CD4-positive, alpha-beta T cell (primary cell): Measurements from ENCODE around the gene UBC. TPM values are rescaled to one million over a fixed set of nuclear protein-coding genes. Genes with fewer than 3 reads are reported as not detected.
A peak's percentile ranks its signal among the peaks of the same experiment; 100 is the strongest.

Source experiments
- ATAC-seq: fragments of 200-7000 bp; cut with Tn5 transposase; one replicate; pipeline ENCODE4 v1.10.0; 2022; ENCODE audit warnings: mild to moderate bottlenecking; ENCODE audit not compliant: poor library complexity
- CTCF ChIA-PET: fragments of 350-600 bp; sonication (Branson Sonifier 250); formaldehyde crosslinking; loops from one replicate; lab custom pipeline; 2021; ENCODE audit warnings: antibody characterized with exemption, inconsistent platforms; lab: Charles Lee
- POLR2A ChIA-PET: fragments of 350-600 bp; sonication (Branson Sonifier 250); formaldehyde crosslinking; loops from one replicate; lab custom pipeline; 2021; ENCODE audit warnings: antibody characterized with exemption, inconsistent platforms; lab: Charles Lee
- DNase-seq, 14 experiments: peaks; one replicate each; pipeline ENCODE4 v3.0.0-alpha.2; 2013 to 2020; ENCODE audit warnings: mixed read lengths in 2 of 14
- H3K27ac ChIP-seq, 2 donors: one replicate each; pipeline versions ENCODE4 v1.5.1 to v1.7.0; 2013; ENCODE audit warnings: low read length in 2 of 2, low read depth in 1 of 2, mild to moderate bottlenecking in 1 of 2
- H3K27me3 ChIP-seq, 2 experiments: 1 replicate in 1 of 2; 2 replicates in 1 of 2; pipeline versions ENCODE4 v1.6.1 to v1.7.0; 2013; ENCODE audit warnings: low read length in 2 of 2, control low read depth in 1 of 2, mild to moderate bottlenecking in 1 of 2, moderate library complexity in 1 of 2; ENCODE audit not compliant: insufficient read depth in 2 of 2, control insufficient read depth in 1 of 2
- H3K36me3 ChIP-seq: one replicate; pipeline ENCODE4 v1.6.1; 2013; ENCODE audit warnings: low read length, control low read depth; ENCODE audit not compliant: insufficient read depth
- H3K4me1 ChIP-seq: one replicate; pipeline ENCODE4 v1.6.1; 2013; ENCODE audit warnings: low read length, control low read depth; ENCODE audit not compliant: insufficient read depth
- H3K4me3 ChIP-seq: one replicate; pipeline ENCODE4 v1.5.1; 2013; ENCODE audit warnings: mild to moderate bottlenecking, low read length, moderate library complexity
- H3K9me3 ChIP-seq, 2 experiments: 1 replicate in 1 of 2; 2 replicates in 1 of 2; pipeline versions ENCODE4 v1.6.1 to v1.7.0; 2013; ENCODE audit warnings: low read length in 2 of 2, mild to moderate bottlenecking in 2 of 2, control low read depth in 1 of 2, moderate library complexity in 1 of 2; ENCODE audit not compliant: control insufficient read depth in 1 of 2, insufficient read depth in 1 of 2
- H3K27ac Mint-ChIP-seq: one replicate; pipeline ENCODE4 v1.8.0; 2020; ENCODE audit warnings: mixed read lengths
- H3K27me3 Mint-ChIP-seq: one replicate; pipeline ENCODE4 v1.8.0; 2021; ENCODE audit warnings: mixed read lengths
- H3K36me3 Mint-ChIP-seq: one replicate; pipeline ENCODE4 v1.8.0; 2021; ENCODE audit warnings: low read depth, mixed read lengths
- H3K4me1 Mint-ChIP-seq: one replicate; pipeline ENCODE4 v1.8.0; 2021; ENCODE audit warnings: low read depth, mixed read lengths
- H3K4me3 Mint-ChIP-seq: one replicate; pipeline ENCODE4 v1.8.0; 2020; ENCODE audit warnings: mild to moderate bottlenecking, mixed read lengths
- H3K9me3 Mint-ChIP-seq: one replicate; pipeline ENCODE4 v1.8.0; 2020; ENCODE audit warnings: mixed read lengths
- intact Hi-C, 2 experiments: fragments of 100-400 bp; cut with DNase I in 1 of 2; cut with micrococcal nuclease in 1 of 2; formaldehyde crosslinking; loops; one replicate each; pipeline versions ENCODE4 v1.15.1 to v1.9.0; 2023 to 2025; cut with DNase I, micrococcal nuclease
- microRNA-seq: library from miRNA; unstranded; fragments of <30 nt; microRNA quantifications from one replicate; pipeline ENCODE4 v1.2.0, GENCODE V29; 2021; ENCODE audit warnings: borderline microRNAs expressed, borderline replicate concordance
- total RNA-seq, 174 experiments: library from RNA in 2 of 174; stranded (reverse) in 2 of 174; gene quantifications; one replicate each; pipeline ENCODE4 v1.2.3 and lab custom pipeline; 2021 to 2026
- TF ChIP-seq, protein P1 (sequence below): fragments of 200-600 bp; IDR thresholded peaks from one replicate; pipeline ENCODE4 v1.8.0; 2022; ENCODE audit warnings: antibody characterized with exemption, mild to moderate bottlenecking

UBC gene
- total RNA-seq, 2 experiments from 2014 or later = 1,389 to 1,410 TPM

GRCh38 chr12:124861898-124862676 lies 52.4 kb downstream of the UBC start:
- H3K27ac Mint-ChIP-seq = no peak overlapping the region
- H3K27me3 Mint-ChIP-seq = no peaks in the 10 kb centered on the region
- peaks cover 18% of the 10 kb centered on the region for H3K4me1 ChIP-seq
- no peaks in the 10 kb centered on the region for H3K27me3 ChIP-seq
- ChIA-PET CTCF (no interaction called here), POLR2A (no interaction called here)
- H3K4me3 ChIP-seq = no peak overlapping the region
- H3K36me3 ChIP-seq = no peaks in the 10 kb centered on the region
- no peaks in the 10 kb centered on the region for H3K36me3 Mint-ChIP-seq
- no peak overlapping the region for H3K27ac ChIP-seq
- TF ChIP-seq, protein P1, sequence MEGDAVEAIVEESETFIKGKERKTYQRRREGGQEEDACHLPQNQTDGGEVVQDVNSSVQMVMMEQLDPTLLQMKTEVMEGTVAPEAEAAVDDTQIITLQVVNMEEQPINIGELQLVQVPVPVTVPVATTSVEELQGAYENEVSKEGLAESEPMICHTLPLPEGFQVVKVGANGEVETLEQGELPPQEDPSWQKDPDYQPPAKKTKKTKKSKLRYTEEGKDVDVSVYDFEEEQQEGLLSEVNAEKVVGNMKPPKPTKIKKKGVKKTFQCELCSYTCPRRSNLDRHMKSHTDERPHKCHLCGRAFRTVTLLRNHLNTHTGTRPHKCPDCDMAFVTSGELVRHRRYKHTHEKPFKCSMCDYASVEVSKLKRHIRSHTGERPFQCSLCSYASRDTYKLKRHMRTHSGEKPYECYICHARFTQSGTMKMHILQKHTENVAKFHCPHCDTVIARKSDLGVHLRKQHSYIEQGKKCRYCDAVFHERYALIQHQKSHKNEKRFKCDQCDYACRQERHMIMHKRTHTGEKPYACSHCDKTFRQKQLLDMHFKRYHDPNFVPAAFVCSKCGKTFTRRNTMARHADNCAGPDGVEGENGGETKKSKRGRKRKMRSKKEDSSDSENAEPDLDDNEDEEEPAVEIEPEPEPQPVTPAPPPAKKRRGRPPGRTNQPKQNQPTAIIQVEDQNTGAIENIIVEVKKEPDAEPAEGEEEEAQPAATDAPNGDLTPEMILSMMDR = no peak
- no peaks in the 10 kb centered on the region for H3K9me3 Mint-ChIP-seq
- no peak for DNase-seq
- intact Hi-C loops = loop anchor here (2.0 to 10.0 kb wide), 4 partner anchors 37 to 203 kb away; partner anchors contain the start of genes AACS (in 1 of the 2) and BRI3BP (in 1 of the 2)
- H3K4me3 Mint-ChIP-seq = peak overlapping the region; percentile 87
- no peak for ATAC-seq
- no peaks in the 10 kb centered on the region for H3K9me3 ChIP-seq
- H3K4me1 Mint-ChIP-seq = peaks cover 19% of the 10 kb centered on the region

Small RNA genes lying within 50 kb of the gene (microRNA-seq; reads per million reads assigned to microRNA genes)
- not detected for gene MIR5188

Other genes with a start within 250 kb of the UBC start
- gene SCARB1, start 50.8 kb downstream of the UBC start, total RNA-seq = 1 to 10 TPM; 2.3 to 3.7 TPM
- 10 to 100 TPM; 30.8 to 31.0 TPM for gene DHX37, start 74.5 kb upstream of the UBC start, total RNA-seq
- 1 to 10 TPM; 1.6 TPM for gene BRI3BP, start 79.0 kb upstream of the UBC start, total RNA-seq
- 10 to 100 TPM; 10.8 to 11.7 TPM for gene AACS, start 150.8 kb upstream of the UBC start, total RNA-seq